NCI-H748 (cell line): ENCODE measurements around the gene DAO.
A peak's percentile ranks its signal among the peaks of the same experiment; 100 is the strongest.
"Not testable (repeated sequence)": the region's sequence is repeated elsewhere in the genome, so short reads cannot be mapped to it uniquely, and the experiment has no call there.

Source experiments
- DNase-seq: peaks from one replicate; lab custom pipeline; 2025; ENCODE audit not compliant: unreplicated experiment; lab: John Stamatoyannopoulos, UW

Gene DAO

GRCh38 chr12:108879615-108880254 lies at the start of gene DAO:
Gene DAO, plus strand, starts transcription at chr12:108880092. Its CDS starts 4,915 bp downstream, at chr12:108885007.
- no peak for DNase-seq

- no peak for DNase-seq
Observed at GRCh38 chr12:108831309-108831991, 48.4 kb upstream of the DAO start.

GRCh38 chr12:108832208-108832607 lies 47.7 kb upstream of the DAO start:
- no peak for DNase-seq

- no peak for DNase-seq
Observed at GRCh38 chr12:108832730-108833354, 47.0 kb upstream of the DAO start.

- DNase-seq = no peak
Observed at GRCh38 chr12:108833355-108833733, 46.5 kb upstream of the DAO start.

- no peak for DNase-seq
Observed at GRCh38 chr12:108833757-108834472, 46.0 kb upstream of the DAO start.

GRCh38 chr12:108835860-108836634 lies 43.8 kb upstream of the DAO start:
- no peak for DNase-seq

- DNase-seq = no peak
Observed at GRCh38 chr12:108837239-108837638, 42.7 kb upstream of the DAO start.

- no peak for DNase-seq
Observed at GRCh38 chr12:108837680-108838079, 42.2 kb upstream of the DAO start.

GRCh38 chr12:108838194-108839017 lies 41.5 kb upstream of the DAO start:
- DNase-seq = peak; percentile 40

- no peak for DNase-seq
Observed at GRCh38 chr12:108839018-108839889, 40.6 kb upstream of the DAO start.

- DNase-seq = no peak
Observed at GRCh38 chr12:108839890-108840230, 40.0 kb upstream of the DAO start.

GRCh38 chr12:108840605-108841332 lies 39.1 kb upstream of the DAO start:
- DNase-seq = no peak

GRCh38 chr12:108841825-108842224 lies 38.1 kb upstream of the DAO start:
- not testable (repeated sequence) for DNase-seq

- no peak for DNase-seq
Observed at GRCh38 chr12:108842361-108842760, 37.5 kb upstream of the DAO start.

- DNase-seq = no peak
Observed at GRCh38 chr12:108843187-108843586, 36.7 kb upstream of the DAO start.

GRCh38 chr12:108845696-108846095 lies 34.2 kb upstream of the DAO start:
- no peak for DNase-seq

GRCh38 chr12:108846290-108846701 lies 33.6 kb upstream of the DAO start:
- DNase-seq = no peak

GRCh38 chr12:108847705-108848104 lies 32.2 kb upstream of the DAO start:
- no peak for DNase-seq
